ENCODE results near the gene LRCOL1. TPM values are rescaled to one million over a fixed set of nuclear protein-coding genes. Genes with fewer than 3 reads are reported as not detected.

Gene LRCOL1
- total and polyA plus RNA-seq, 2 of the 8 experiments (the other 6 are each of a cell fraction or from before 2014, with no cell fraction given), result not detected

DNA sequence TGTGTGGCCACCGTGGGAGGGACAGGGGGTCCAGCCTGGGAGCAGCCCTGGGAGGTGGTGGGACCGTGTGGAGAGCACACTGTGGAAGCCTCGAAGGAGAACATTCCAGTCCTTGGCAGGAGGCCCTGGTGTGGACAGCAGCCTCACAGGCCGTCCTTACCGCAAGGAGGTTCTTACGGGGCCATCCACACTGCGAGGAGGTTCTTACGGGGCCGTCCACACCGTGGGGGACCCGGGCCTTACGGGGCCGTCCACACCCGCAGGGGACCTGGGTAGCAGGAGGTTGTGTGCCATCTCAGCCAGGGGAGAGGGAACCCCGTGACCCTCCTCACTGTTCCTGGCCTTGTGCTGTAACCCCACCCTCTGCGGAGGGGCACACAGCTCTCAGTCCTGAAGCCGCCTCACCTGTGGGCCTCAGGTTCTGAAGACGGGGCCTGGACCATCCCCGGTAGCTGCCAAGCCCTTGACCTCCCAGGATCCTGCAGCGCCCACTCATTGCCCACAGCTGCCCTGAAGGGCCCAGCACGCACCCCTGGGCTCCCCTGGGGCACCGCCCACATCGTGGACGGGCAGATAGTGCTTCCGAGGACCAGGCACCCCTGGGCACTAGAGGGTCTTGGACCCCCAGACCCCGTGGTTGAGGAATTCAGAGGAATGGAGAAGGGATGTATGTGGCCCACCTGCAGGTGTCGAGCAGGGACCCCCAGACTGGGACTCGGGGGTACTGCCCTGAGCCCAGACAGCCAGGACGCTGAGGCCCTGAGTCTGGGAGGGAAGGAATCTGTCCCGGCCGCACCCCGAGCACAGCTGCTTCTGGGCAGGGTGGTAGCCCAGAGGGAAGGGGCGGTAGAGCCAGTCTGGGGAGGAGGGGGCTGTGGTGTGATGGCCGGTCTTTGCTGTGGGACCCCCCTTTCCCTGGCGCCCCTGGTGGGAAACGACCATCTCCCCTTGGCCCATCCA is 37.3 kb downstream of the LRCOL1 start (continued):
- no peak for TF ChIP-seq BCL11A (IDR thresholded peaks at IDR 0.05; ENCODE audit: low read depth in 2 of 2, low read length in 2 of 2)
- no peak for TF ChIP-seq KDM5A (IDR thresholded peaks at IDR 0.05; ENCODE audit: low read length)
- no peak for TF ChIP-seq TBP (IDR thresholded peaks at IDR 0.05; ENCODE audit: low read depth, low read length)
- TF ChIP-seq RFX5 (IDR thresholded peaks at IDR 0.05; ENCODE audit: borderline replicate concordance, low read depth, low read length), result no peak

All from H1 (cell line).